ENCODE measurements around the gene C9.

Gene C9

GRCh38 chr5:39390945-39391344, 26.6 kb upstream of the C9 start:
- Mint-ChIP-seq H3K27ac (no peak overlapping the region), H3K36me3 (no peaks in the 10 kb centered on the region), H3K4me3 (no peak overlapping the region), H3K4me1 (ENCODE audit: low read depth) (no peaks in the 10 kb centered on the region), H3K27me3 (no peaks in the 10 kb centered on the region), H3K9me3 (ENCODE audit: low read depth) (no peaks in the 10 kb centered on the region)

GRCh38 chr5:39387293-39387692, 23.0 kb upstream of the C9 start:
- Mint-ChIP-seq H3K9me3 (ENCODE audit: low read depth) (no peaks in the 10 kb centered on the region), H3K4me1 (ENCODE audit: low read depth) (no peaks in the 10 kb centered on the region), H3K27me3 (no peaks in the 10 kb centered on the region), H3K36me3 (no peaks in the 10 kb centered on the region), H3K27ac (no peak overlapping the region), H3K4me3 (no peak overlapping the region)

- no peak overlapping the region for H3K27ac Mint-ChIP-seq
- H3K27me3 Mint-ChIP-seq, result no peaks in the 10 kb centered on the region
- H3K36me3 Mint-ChIP-seq, result no peaks in the 10 kb centered on the region
Observed at GRCh38 chr5:39384271-39384670, 20.0 kb upstream of the C9 start.

GRCh38 chr5:39381376-39381775, 17.1 kb upstream of the C9 start:
- no peaks in the 10 kb centered on the region for H3K27me3 Mint-ChIP-seq
- no peak overlapping the region for H3K4me3 Mint-ChIP-seq
- H3K36me3 Mint-ChIP-seq, result no peaks in the 10 kb centered on the region
- H3K27ac Mint-ChIP-seq, result no peak overlapping the region
- H3K9me3 Mint-ChIP-seq (ENCODE audit: low read depth), result no peaks in the 10 kb centered on the region
- no peaks in the 10 kb centered on the region for H3K4me1 Mint-ChIP-seq (ENCODE audit: low read depth)

More at GRCh38 chr5:39384271-39384670, 20.0 kb upstream of the C9 start:
- Mint-ChIP-seq H3K4me1 (ENCODE audit: low read depth) (no peaks in the 10 kb centered on the region), H3K4me3 (no peak overlapping the region), H3K9me3 (ENCODE audit: low read depth) (no peaks in the 10 kb centered on the region)

GRCh38 chr5:39379693-39380092, 15.4 kb upstream of the C9 start:
- Mint-ChIP-seq H3K4me1 (ENCODE audit: low read depth) (no peaks in the 10 kb centered on the region), H3K9me3 (ENCODE audit: low read depth) (no peaks in the 10 kb centered on the region), H3K27ac (no peak overlapping the region), H3K27me3 (no peaks in the 10 kb centered on the region), H3K4me3 (no peak overlapping the region), H3K36me3 (no peaks in the 10 kb centered on the region)

- Mint-ChIP-seq H3K4me3 (no peak overlapping the region), H3K4me1 (ENCODE audit: low read depth) (no peaks in the 10 kb centered on the region), H3K27me3 (no peaks in the 10 kb centered on the region), H3K36me3 (no peaks in the 10 kb centered on the region), H3K9me3 (ENCODE audit: low read depth) (no peaks in the 10 kb centered on the region), H3K27ac (no peak overlapping the region)
Observed at GRCh38 chr5:39377613-39378012, 13.3 kb upstream of the C9 start.

- Mint-ChIP-seq H3K27me3 (no peaks in the 10 kb centered on the region), H3K4me1 (ENCODE audit: low read depth) (no peaks in the 10 kb centered on the region), H3K9me3 (ENCODE audit: low read depth) (no peaks in the 10 kb centered on the region), H3K27ac (no peak overlapping the region), H3K4me3 (no peak overlapping the region), H3K36me3 (no peaks in the 10 kb centered on the region)
Observed at GRCh38 chr5:39376293-39376714, 12.0 kb upstream of the C9 start.

GRCh38 chr5:39373791-39374190, 9.5 kb upstream of the C9 start:
- H3K4me1 Mint-ChIP-seq (ENCODE audit: low read depth), result no peaks in the 10 kb centered on the region
- no peaks in the 10 kb centered on the region for H3K9me3 Mint-ChIP-seq (ENCODE audit: low read depth)
- peaks cover 1% of the 10 kb centered on the region for H3K27me3 Mint-ChIP-seq
- H3K36me3 Mint-ChIP-seq, result no peaks in the 10 kb centered on the region
- H3K27ac Mint-ChIP-seq, result no peak overlapping the region
- no peak overlapping the region for H3K4me3 Mint-ChIP-seq

- Mint-ChIP-seq H3K4me3 (no peak overlapping the region), H3K27ac (no peak overlapping the region)
Observed at GRCh38 chr5:39371367-39371635, 7.0 kb upstream of the C9 start.

GRCh38 chr5:39370555-39371366, 6.5 kb upstream of the C9 start:
- Mint-ChIP-seq H3K27ac (no peak overlapping the region), H3K36me3 (no peaks in the 10 kb centered on the region), H3K4me1 (ENCODE audit: low read depth) (no peaks in the 10 kb centered on the region), H3K27me3 (peaks cover 2% of the 10 kb centered on the region), H3K9me3 (ENCODE audit: low read depth) (no peaks in the 10 kb centered on the region), H3K4me3 (no peak overlapping the region)

More at GRCh38 chr5:39371367-39371635, 7.0 kb upstream of the C9 start:
- Mint-ChIP-seq H3K36me3 (no peaks in the 10 kb centered on the region), H3K27me3 (peaks cover 2% of the 10 kb centered on the region), H3K9me3 (ENCODE audit: low read depth) (no peaks in the 10 kb centered on the region), H3K4me1 (ENCODE audit: low read depth) (no peaks in the 10 kb centered on the region)

- Mint-ChIP-seq H3K27ac (no peak overlapping the region), H3K36me3 (no peaks in the 10 kb centered on the region), H3K4me1 (ENCODE audit: low read depth) (no peaks in the 10 kb centered on the region)
Observed at GRCh38 chr5:39369123-39369815, 5.0 kb upstream of the C9 start.

GRCh38 chr5:39368116-39368515, 3.8 kb upstream of the C9 start:
- Mint-ChIP-seq H3K4me3 (no peak overlapping the region), H3K36me3 (no peaks in the 10 kb centered on the region), H3K4me1 (ENCODE audit: low read depth) (no peaks in the 10 kb centered on the region), H3K27me3 (peaks cover 2% of the 10 kb centered on the region), H3K9me3 (ENCODE audit: low read depth) (no peaks in the 10 kb centered on the region), H3K27ac (no peak overlapping the region)

More at GRCh38 chr5:39369123-39369815, 5.0 kb upstream of the C9 start:
- Mint-ChIP-seq H3K4me3 (no peak overlapping the region), H3K9me3 (ENCODE audit: low read depth) (no peaks in the 10 kb centered on the region), H3K27me3 (peaks cover 2% of the 10 kb centered on the region)

GRCh38 chr5:39367711-39368110, 3.4 kb upstream of the C9 start:
- H3K4me3 Mint-ChIP-seq, result no peak overlapping the region
- no peaks in the 10 kb centered on the region for H3K4me1 Mint-ChIP-seq (ENCODE audit: low read depth)
- H3K27me3 Mint-ChIP-seq, result peaks cover 2% of the 10 kb centered on the region
- no peak overlapping the region for H3K27ac Mint-ChIP-seq
- H3K36me3 Mint-ChIP-seq, result no peaks in the 10 kb centered on the region
- H3K9me3 Mint-ChIP-seq (ENCODE audit: low read depth), result no peaks in the 10 kb centered on the region

- Mint-ChIP-seq H3K36me3 (no peaks in the 10 kb centered on the region), H3K27me3 (no peaks in the 10 kb centered on the region), H3K27ac (no peak overlapping the region), H3K4me1 (ENCODE audit: low read depth) (no peaks in the 10 kb centered on the region), H3K4me3 (no peak overlapping the region), H3K9me3 (ENCODE audit: low read depth) (peaks cover 2% of the 10 kb centered on the region)
Observed at GRCh38 chr5:39363217-39363616, 1.1 kb downstream of the C9 start.

GRCh38 chr5:39362646-39363045, 1.6 kb downstream of the C9 start:
- no peaks in the 10 kb centered on the region for H3K4me1 Mint-ChIP-seq (ENCODE audit: low read depth)

GRCh38 chr5:39361306-39361705, 3.0 kb downstream of the C9 start:
- peaks cover 4% of the 10 kb centered on the region for H3K9me3 Mint-ChIP-seq (ENCODE audit: low read depth)
- H3K27me3 Mint-ChIP-seq, result no peaks in the 10 kb centered on the region
- H3K4me1 Mint-ChIP-seq (ENCODE audit: low read depth), result no peaks in the 10 kb centered on the region
- H3K4me3 Mint-ChIP-seq, result no peak overlapping the region
- no peaks in the 10 kb centered on the region for H3K36me3 Mint-ChIP-seq
- no peak overlapping the region for H3K27ac Mint-ChIP-seq

More at GRCh38 chr5:39362646-39363045, 1.6 kb downstream of the C9 start:
- H3K27me3 Mint-ChIP-seq, result no peaks in the 10 kb centered on the region
- H3K4me3 Mint-ChIP-seq, result no peak overlapping the region
- peaks cover 4% of the 10 kb centered on the region for H3K9me3 Mint-ChIP-seq (ENCODE audit: low read depth)
- no peak overlapping the region for H3K27ac Mint-ChIP-seq
- no peaks in the 10 kb centered on the region for H3K36me3 Mint-ChIP-seq
